DND-41 (cell line): ENCODE results near the gene SLC2A14.
"Not testable (repeated sequence)": the region's sequence is repeated elsewhere in the genome, so short reads cannot be mapped to it uniquely, and the experiment has no call there.

Source experiments
- ATAC-seq: fragments of 200-7000 bp; cut with Tn5 transposase; 3 replicates; pipeline ENCODE4 v1.9.1; 2021; ENCODE audit warnings: low read depth; ENCODE audit not compliant: insufficient read depth
- DNase-seq: peaks from one replicate; pipeline ENCODE4 v3.0.0-alpha.2; 2020
- H2AFZ ChIP-seq: 2 replicates; pipeline ENCODE4 v1.6.0; 2012; ENCODE audit warnings: low read depth, low read length
- H3K27ac ChIP-seq: 2 replicates; pipeline ENCODE4 v1.5.1; 2012; ENCODE audit warnings: low read length, inconsistent platforms
- H3K27me3 ChIP-seq: fragments of 200-600 bp; sonication (generic); 2 replicates; pipeline ENCODE4 v1.6.0; 2012; ENCODE audit warnings: low read length, mild to moderate bottlenecking, inconsistent platforms; ENCODE audit not compliant: insufficient read depth, poor library complexity
- H3K36me3 ChIP-seq: 2 replicates; pipeline ENCODE4 v1.5.1; 2012; ENCODE audit warnings: low read length, inconsistent platforms; ENCODE audit not compliant: insufficient read depth
- H3K4me1 ChIP-seq: 2 replicates; pipeline ENCODE4 v1.5.1; 2012; ENCODE audit warnings: mild to moderate bottlenecking, low read length; ENCODE audit not compliant: insufficient read depth
- H3K4me2 ChIP-seq: 2 replicates; pipeline ENCODE4 v1.6.0; 2012; ENCODE audit warnings: mild to moderate bottlenecking, moderate library complexity, low read length, inconsistent platforms; ENCODE audit not compliant: insufficient read depth
- H3K4me3 ChIP-seq, 2 experiments: fragments of 200-600 bp in 1 of 2; shearing (Covaris generic) in 1 of 2; 2 replicates each; pipeline ENCODE4 v1.5.1; 2012 to 2016; ENCODE audit warnings: inconsistent platforms in 2 of 2, low read length in 2 of 2, mild to moderate bottlenecking in 2 of 2, low read depth in 1 of 2, moderate library complexity in 1 of 2
- H3K79me2 ChIP-seq: 2 replicates; pipeline ENCODE4 v1.6.0; 2012; ENCODE audit warnings: low read length, inconsistent platforms; ENCODE audit not compliant: insufficient read depth
- H3K9ac ChIP-seq: 2 replicates; pipeline ENCODE4 v1.6.0; 2012; ENCODE audit warnings: low read depth, mild to moderate bottlenecking, inconsistent platforms, low read length, moderate library complexity
- H3K9me3 ChIP-seq: 2 replicates; pipeline ENCODE4 v1.5.1; 2012; ENCODE audit warnings: low read length, moderate library complexity, mild to moderate bottlenecking, inconsistent platforms; ENCODE audit not compliant: insufficient read depth, severe bottlenecking
- H4K20me1 ChIP-seq: 2 replicates; pipeline ENCODE4 v1.6.0; 2012; ENCODE audit warnings: low read length; ENCODE audit not compliant: insufficient read depth
- CTCF ChIP-seq: IDR thresholded peaks from 2 replicates; pipeline ENCODE4 v1.5.1; 2012; ENCODE audit warnings: borderline replicate concordance, low read length, moderate library complexity, mild to moderate bottlenecking; ENCODE audit not compliant: poor library complexity, severe bottlenecking; ENCODE audit errors: extremely low read depth
- EZH2 ChIP-seq: IDR thresholded peaks from 3 replicates; pipeline ENCODE4 v1.6.1; 2012; ENCODE audit warnings: borderline replicate concordance, low read depth, mild to moderate bottlenecking, moderate library complexity, low read length, inconsistent platforms; ENCODE audit not compliant: severe bottlenecking

Gene SLC2A14

GRCh38 chr12:7850099-7850498, 22.6 kb downstream of the SLC2A14 start:
- not testable (repeated sequence) for ATAC-seq, H2AFZ ChIP-seq, H3K9ac ChIP-seq, H3K27me3 ChIP-seq, H3K4me3 ChIP-seq, H3K27ac ChIP-seq, H3K4me2 ChIP-seq, H3K4me1 ChIP-seq, H3K36me3 ChIP-seq, DNase-seq, H4K20me1 ChIP-seq, H3K79me2 ChIP-seq, H3K9me3 ChIP-seq

- not testable (repeated sequence) for H4K20me1 ChIP-seq, H3K79me2 ChIP-seq, H3K27me3 ChIP-seq, H3K27ac ChIP-seq, H3K9me3 ChIP-seq, H3K4me1 ChIP-seq, H3K36me3 ChIP-seq, H3K4me2 ChIP-seq, ATAC-seq, H3K9ac ChIP-seq, H2AFZ ChIP-seq, DNase-seq, H3K4me3 ChIP-seq
These were observed 24.7 kb downstream of the SLC2A14 start for GRCh38 chr12:7848098-7848422.

- not testable (repeated sequence) for H3K9ac ChIP-seq, H3K4me2 ChIP-seq, H3K9me3 ChIP-seq, H3K4me3 ChIP-seq, H3K27ac ChIP-seq, H3K36me3 ChIP-seq, H3K79me2 ChIP-seq, H3K4me1 ChIP-seq, ATAC-seq, DNase-seq, H3K27me3 ChIP-seq, H2AFZ ChIP-seq, H4K20me1 ChIP-seq
These were observed 25.3 kb downstream of the SLC2A14 start for GRCh38 chr12:7847226-7848097.

GRCh38 chr12:7844116-7844515, 28.6 kb downstream of the SLC2A14 start:
- H3K9ac ChIP-seq, result no peak overlapping the region
- DNase-seq (no peak), ATAC-seq (no peak)
- no peaks in the 10 kb centered on the region for H3K27me3 ChIP-seq
- H2AFZ ChIP-seq, result no peak overlapping the region
- no peaks in the 10 kb centered on the region for H3K79me2 ChIP-seq
- no peaks in the 10 kb centered on the region for H3K9me3 ChIP-seq
- no peaks in the 10 kb centered on the region for H4K20me1 ChIP-seq
- H3K4me1 ChIP-seq, result no peaks in the 10 kb centered on the region
- no peaks in the 10 kb centered on the region for H3K36me3 ChIP-seq
- TF ChIP-seq CTCF (no peak), EZH2 (no peak)
- H3K4me2 ChIP-seq, result no peak overlapping the region
- H3K4me3 ChIP-seq, result no peak overlapping the region
- no peak overlapping the region for H3K27ac ChIP-seq

GRCh38 chr12:7843583-7843982, 29.1 kb downstream of the SLC2A14 start:
- H3K79me2 ChIP-seq, H3K27ac ChIP-seq, H4K20me1 ChIP-seq, H3K9ac ChIP-seq, H3K4me3 ChIP-seq, H3K27me3 ChIP-seq, ATAC-seq, DNase-seq, H3K4me1 ChIP-seq, H3K9me3 ChIP-seq, H2AFZ ChIP-seq, H3K4me2 ChIP-seq, H3K36me3 ChIP-seq: not testable (repeated sequence)

GRCh38 chr12:7843149-7843548, 29.6 kb downstream of the SLC2A14 start:
- not testable (repeated sequence) for H3K4me2 ChIP-seq, H4K20me1 ChIP-seq, H3K36me3 ChIP-seq, H3K27me3 ChIP-seq, H3K27ac ChIP-seq, H3K9me3 ChIP-seq, H3K4me1 ChIP-seq, H3K4me3 ChIP-seq, H3K9ac ChIP-seq, ATAC-seq, DNase-seq, H3K79me2 ChIP-seq, H2AFZ ChIP-seq

GRCh38 chr12:7842444-7842843, 30.3 kb downstream of the SLC2A14 start:
- H4K20me1 ChIP-seq, H3K27ac ChIP-seq, H3K4me3 ChIP-seq, H3K4me2 ChIP-seq, DNase-seq, H3K9me3 ChIP-seq, ATAC-seq, H3K79me2 ChIP-seq, H2AFZ ChIP-seq, H3K36me3 ChIP-seq, H3K27me3 ChIP-seq, H3K9ac ChIP-seq, H3K4me1 ChIP-seq: not testable (repeated sequence)
